ENCODE measurements around the gene FTO.

FTO gene

DNA sequence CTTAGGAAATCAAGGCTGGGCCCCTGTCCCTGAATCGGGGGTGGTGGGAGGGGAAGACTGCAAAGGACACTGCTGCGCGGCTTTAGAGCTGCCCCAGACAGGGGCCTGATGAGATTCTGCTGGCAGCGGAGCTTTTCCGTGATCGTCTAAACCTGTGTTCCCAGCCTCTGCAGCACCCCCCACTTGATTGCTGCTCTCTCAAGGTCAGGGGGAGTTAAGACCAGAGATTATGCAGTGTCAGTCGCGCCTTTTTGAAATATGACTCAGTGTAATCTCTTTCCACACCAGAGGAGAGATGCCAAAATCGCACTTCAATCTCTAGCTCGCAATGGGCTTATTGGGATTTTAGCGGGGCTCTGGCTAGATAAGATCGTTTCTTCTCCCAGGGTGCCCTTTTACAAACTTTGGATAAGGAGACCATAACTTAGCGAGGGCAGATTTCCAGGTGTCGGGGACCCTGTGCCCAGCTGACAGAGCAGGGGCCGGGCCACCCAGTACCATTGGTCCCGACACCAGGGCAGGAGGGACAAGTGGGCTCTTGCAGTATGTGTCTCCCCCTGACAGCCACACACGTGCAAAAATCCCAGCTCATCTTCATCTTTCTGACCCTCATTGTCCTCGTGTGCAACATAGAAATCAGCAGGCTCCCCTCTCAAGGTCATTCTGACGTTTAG is 495.7 kb downstream of the FTO start:
- DNase-seq: no peak

DNA sequence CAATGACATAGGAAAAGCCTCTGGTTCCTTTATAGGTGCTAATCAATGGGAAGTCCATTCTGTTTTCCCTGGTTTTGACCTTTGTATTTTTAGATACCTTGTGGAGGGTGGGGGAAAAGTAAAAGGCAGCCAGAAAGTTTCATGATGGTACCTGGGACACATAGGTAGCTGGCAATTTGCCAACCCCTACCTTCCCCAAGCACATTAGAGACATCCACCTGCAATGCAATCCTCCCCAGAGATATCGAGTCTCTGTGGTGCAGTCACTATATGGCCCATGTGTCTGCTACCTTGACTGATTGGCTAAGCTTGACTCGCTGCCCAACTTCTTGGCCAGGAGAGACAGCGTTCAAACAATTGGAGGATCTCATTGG is 496.2 kb downstream of the FTO start:
- no peak for DNase-seq

DNA sequence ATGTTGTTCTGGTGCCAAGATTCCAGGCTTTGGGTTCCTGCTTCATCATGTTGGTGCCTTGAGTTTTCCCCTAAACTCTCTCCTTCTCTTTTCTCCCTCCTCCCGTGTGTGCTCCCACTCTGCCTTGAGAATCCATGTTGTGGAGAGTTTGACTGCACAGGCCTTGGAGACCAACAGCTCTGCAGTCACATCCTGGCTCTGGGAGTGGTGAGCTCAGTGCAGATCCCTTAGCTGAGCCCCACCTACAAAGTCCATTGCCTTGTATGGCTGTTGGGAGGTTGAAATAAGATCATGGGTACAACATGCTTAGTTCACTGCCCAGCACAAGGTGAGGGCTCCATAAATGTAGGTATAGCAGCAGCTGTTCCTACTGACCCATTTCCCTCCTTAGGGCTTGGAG is 496.8 kb downstream of the FTO start:
- no peak for DNase-seq

DNA sequence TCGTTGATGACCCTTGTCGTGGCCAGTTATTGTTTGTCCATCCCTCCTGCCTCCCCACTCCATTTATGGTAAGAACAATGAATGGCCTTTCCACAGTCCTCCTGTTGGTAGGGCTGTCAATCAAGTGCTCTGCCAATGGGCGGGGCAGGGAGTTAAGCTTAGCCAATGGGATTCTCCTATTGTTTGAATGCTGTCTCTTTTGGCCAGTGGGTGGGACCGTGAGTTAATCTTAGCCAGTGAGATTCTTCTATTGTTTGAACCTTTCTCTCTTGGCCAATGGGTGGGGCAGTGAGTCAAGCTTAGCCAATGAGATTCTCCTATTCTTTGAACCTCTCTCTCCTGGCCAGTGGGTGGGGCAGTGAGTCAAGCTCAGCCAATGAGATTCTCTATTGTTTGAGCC is 497.2 kb downstream of the FTO start:
- no peak for DNase-seq

Measured in SHP77 (cell line).